ENCODE results near the gene RASSF6. TPM values are rescaled to one million over a fixed set of nuclear protein-coding genes. Genes with fewer than 3 reads are reported as not detected.
"Not testable (repeated sequence)": the region's sequence is repeated elsewhere in the genome, so short reads cannot be mapped to it uniquely, and the experiment has no call there.

The RASSF6 gene
- total RNA-seq, 1 donor from 2014 or later = not detected

- intact Hi-C loops (cut with DNase I) = no loop called here
- DNase-seq (ENCODE audit: low spot score) = no peak
Measured at GRCh38 chr4:73588613-73589012, 31.6 kb downstream of the RASSF6 start.

DNA sequence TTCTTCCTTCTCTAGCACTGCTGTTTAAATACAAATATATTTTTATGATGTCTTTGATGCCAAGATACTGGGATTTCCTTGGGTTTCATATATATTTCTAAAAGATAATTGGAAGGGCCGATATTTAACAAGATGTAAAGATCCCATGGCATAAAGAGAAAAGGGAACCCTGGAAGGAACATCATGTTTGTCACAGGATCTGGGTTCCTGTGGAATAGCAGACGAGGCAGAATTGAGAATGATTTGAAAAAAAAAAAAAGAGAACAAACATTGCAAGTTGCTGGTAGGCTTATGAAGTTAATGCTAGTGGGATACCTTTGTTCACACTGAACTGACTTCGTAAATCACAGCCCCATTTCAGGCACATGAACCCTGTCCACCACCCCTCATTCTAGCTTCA is 33.6 kb downstream of the RASSF6 start:
- no peak for DNase-seq (ENCODE audit: low spot score)
- intact Hi-C loops (cut with DNase I) = no loop called here

- intact Hi-C loops (cut with DNase I) = no loop called here
- DNase-seq (ENCODE audit: low spot score) = no peak
Measured at GRCh38 chr4:73586040-73586439, 34.2 kb downstream of the RASSF6 start.

GRCh38 chr4:73585345-73585744 is 34.9 kb downstream of the RASSF6 start:
- DNase-seq (ENCODE audit: low spot score) = no peak
- intact Hi-C loops (cut with DNase I) = no loop called here

- intact Hi-C loops (cut with DNase I) = no loop called here
- no peak for DNase-seq (ENCODE audit: low spot score)
Measured at GRCh38 chr4:73583666-73584065, 36.6 kb downstream of the RASSF6 start.

DNA sequence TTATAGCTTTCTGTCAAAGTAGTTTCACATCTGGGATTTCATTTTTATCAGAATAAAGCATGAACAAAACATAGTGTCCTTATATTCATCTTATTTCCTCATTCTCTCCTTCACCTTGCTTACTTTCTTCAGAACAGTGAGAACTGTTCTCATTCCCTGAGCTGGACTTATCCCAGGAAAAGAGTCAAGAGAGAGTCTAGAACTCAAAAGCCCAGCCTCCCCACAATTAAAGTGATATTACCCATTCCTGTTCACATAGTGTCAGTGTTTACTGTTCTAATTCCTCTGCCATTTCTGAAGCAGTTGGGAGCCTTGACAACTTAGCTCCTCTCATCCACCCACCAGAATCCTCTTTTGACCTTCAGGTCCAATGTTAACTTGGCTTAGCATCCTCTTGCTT is 42.9 kb downstream of the RASSF6 start:
- DNase-seq (ENCODE audit: low spot score) = no peak
- intact Hi-C loops (cut with DNase I) = no loop called here

- intact Hi-C loops (cut with DNase I) = no loop called here
- no peak for DNase-seq (ENCODE audit: low spot score)
Measured at GRCh38 chr4:73576381-73576780, 43.9 kb downstream of the RASSF6 start.

DNA sequence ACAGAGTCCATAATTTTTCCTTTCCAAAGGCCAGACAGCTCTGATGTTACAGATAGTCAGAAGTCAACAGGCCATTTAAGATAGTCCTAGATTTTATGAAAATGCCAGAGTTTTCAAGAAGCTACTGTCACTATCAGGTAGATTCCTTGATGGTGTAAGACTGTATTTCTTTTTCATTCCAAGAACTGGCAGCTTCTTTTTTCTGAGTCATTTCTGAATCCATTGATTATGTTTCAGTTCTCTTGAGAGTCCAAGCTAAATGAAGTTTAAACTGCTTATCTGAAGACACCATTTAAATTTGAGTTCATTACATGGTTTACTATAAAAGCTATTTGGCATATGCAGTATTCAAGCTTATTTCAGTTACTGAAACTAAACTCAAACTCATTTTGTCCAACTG is 44.6 kb downstream of the RASSF6 start:
- intact Hi-C loops (cut with DNase I) = no loop called here
- no peak for DNase-seq (ENCODE audit: low spot score)

GRCh38 chr4:73573794-73574528 is 46.3 kb downstream of the RASSF6 start:
- intact Hi-C loops (cut with DNase I) = no loop called here
- DNase-seq (ENCODE audit: low spot score) = no peak

- intact Hi-C loops (cut with DNase I); DNase-seq (ENCODE audit: low spot score): not testable (repeated sequence)
Measured at GRCh38 chr4:73550865-73551264, 69.4 kb downstream of the RASSF6 start.

DNA sequence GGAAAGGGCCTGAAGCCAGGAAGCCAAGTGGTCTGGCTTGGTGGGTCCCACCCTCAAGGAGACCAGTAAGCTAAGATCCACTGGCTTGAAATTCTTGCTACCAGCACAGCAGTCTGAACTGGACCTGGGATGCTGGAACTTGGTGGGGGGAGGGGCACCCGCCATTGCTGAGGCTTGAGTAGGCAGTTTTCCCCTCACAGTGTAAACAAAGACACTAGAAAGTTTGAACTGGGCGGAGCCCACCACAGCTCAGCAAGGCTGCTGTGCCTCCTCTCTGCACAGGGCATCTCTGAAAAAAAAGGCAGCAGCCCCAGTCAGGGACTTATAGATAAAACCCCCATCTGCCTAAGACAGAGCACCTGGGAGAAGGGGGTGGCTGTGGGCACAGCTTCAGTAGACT is 75.6 kb downstream of the RASSF6 start:
- intact Hi-C loops (cut with DNase I) = no loop called here
- DNase-seq (ENCODE audit: low spot score) = no peak

GRCh38 chr4:73541251-73541650 is 79.0 kb downstream of the RASSF6 start:
- intact Hi-C loops (cut with DNase I) = no loop called here
- no peak for DNase-seq (ENCODE audit: low spot score)

- no peak for DNase-seq (ENCODE audit: low spot score)
- intact Hi-C loops (cut with DNase I) = no loop called here
Measured at GRCh38 chr4:73540826-73541225, 79.4 kb downstream of the RASSF6 start.

DNA sequence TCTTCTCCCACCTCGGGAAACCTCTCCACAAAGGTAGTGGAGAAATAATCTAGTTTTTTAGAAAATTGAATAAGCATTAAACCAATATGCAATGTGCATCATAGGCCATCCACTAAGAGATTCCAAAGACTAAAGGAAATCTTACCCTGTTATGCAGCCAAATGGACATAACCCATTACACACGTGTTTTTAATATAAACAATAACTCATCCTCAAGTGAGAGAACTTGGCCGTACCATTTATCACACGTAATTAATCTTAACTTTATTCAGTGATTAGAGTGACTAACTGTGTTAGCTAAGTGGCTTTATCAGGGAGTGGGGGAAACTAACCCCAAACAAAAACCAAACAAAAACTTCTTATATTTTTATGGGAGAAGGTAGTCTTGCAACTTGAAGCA is 80.8 kb downstream of the RASSF6 start:
- no peak for DNase-seq (ENCODE audit: low spot score)

DNA sequence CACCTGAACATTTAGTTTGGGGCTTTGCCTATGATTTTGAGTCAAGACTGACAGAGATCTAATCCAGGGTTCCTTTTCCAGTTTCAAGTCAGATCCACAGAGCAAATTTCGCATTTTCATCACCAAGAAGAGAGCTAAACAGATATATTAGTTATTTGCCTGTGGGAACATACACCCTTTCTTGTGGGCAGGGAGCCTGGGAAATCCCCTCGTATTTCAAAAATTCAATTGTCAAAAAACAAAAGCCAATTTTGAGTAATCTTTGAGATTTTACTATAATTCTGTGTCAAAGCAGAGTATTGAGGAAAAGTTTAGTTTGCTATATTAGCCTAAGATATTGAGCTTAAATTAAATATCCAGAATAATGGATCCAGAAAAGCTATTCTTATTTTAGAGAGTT is 82.1 kb downstream of the RASSF6 start:
- intact Hi-C loops (cut with DNase I) = no loop called here
- no peak for DNase-seq (ENCODE audit: low spot score)

More for the DNA sequence above, 80.8 kb downstream of the RASSF6 start:
- intact Hi-C loops (cut with DNase I) = no loop called here

GRCh38 chr4:73533515-73534422 is 86.5 kb downstream of the RASSF6 start:
- DNase-seq (ENCODE audit: low spot score) = no peak
- intact Hi-C loops (cut with DNase I) = no loop called here

GRCh38 chr4:73528171-73528570 is 92.1 kb downstream of the RASSF6 start:
- DNase-seq (ENCODE audit: low spot score) = no peak
- intact Hi-C loops (cut with DNase I) = no loop called here

DNA sequence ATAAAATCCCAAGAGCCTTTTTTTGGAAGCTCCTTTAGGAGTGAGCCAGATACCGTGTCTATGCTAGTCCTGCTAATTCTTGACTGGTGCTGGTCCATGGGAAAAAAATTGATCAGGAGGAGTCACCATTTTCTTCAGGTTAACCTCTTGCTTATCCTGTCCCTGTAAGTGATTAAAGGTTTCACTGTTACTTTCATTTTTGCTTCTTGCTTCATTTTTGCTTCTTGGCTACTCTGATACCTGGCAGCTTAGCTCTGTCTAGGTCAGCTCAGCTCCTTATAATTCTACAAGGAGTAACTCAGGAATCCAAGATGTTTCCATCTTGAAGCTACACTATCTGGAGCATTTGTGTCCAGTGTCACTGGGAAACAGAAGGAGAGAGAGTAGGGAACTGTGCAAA is 93.0 kb downstream of the RASSF6 start:
- intact Hi-C loops (cut with DNase I) = no loop called here
- no peak for DNase-seq (ENCODE audit: low spot score)

- intact Hi-C loops (cut with DNase I) = no loop called here
- DNase-seq (ENCODE audit: low spot score) = no peak
Measured at GRCh38 chr4:73525611-73526010, 94.6 kb downstream of the RASSF6 start.

GRCh38 chr4:73523126-73523525 is 97.1 kb downstream of the RASSF6 start:
- intact Hi-C loops (cut with DNase I) = no loop called here
- no peak for DNase-seq (ENCODE audit: low spot score)

Data from cardiac septum (tissue), 1 donor.